ENCODE results near the gene COX5A. TPM values are rescaled to one million over a fixed set of nuclear protein-coding genes. Genes with fewer than 3 reads are reported as not detected.

Gene COX5A
- total RNA-seq, result 50.9 and 62.0 TPM in 2 replicates

DNA sequence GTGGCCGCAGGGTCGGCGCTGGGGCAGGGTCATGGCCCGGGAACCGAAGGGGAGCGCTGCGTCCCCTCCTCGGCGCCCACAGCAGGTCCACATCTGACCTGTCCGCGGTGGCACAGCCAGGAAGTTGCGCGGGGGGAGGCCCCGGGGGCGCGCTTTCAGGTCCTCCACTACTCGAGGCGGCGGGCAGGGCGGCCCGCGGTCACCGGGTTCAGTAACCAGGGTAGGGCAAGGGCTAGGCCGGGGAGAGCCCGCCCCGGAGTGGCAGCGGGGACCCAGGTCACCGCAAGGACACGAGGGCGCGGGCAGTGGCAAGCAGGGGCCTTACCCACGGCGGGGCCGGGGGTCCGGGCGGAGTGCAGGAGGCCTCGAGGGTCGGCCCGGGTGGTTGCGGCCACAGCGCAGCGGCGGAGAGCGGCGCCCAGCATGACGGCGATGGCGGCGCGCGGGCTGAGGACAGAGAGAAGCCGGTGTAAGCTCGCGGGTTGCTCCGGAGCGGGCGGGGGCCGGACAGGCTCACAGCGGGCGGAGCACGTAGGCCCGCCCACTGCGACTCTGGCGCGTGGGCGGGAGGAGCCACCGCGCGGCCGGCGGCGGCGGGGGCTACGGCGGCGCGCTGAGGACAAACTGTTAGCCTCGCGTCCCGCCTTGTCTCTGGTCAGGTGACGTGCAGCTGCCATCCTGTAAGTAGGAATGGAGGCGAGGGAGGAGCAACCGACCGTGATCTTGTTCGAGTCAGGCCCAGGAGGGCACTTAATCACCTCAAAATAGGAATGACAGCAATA, at the start of gene COX5A:
Gene COX5A, minus strand, starts transcription at position 484 of the 782 bp plus-strand sequence. Its CDS starts 59 bp downstream, at position 425.

DNA sequence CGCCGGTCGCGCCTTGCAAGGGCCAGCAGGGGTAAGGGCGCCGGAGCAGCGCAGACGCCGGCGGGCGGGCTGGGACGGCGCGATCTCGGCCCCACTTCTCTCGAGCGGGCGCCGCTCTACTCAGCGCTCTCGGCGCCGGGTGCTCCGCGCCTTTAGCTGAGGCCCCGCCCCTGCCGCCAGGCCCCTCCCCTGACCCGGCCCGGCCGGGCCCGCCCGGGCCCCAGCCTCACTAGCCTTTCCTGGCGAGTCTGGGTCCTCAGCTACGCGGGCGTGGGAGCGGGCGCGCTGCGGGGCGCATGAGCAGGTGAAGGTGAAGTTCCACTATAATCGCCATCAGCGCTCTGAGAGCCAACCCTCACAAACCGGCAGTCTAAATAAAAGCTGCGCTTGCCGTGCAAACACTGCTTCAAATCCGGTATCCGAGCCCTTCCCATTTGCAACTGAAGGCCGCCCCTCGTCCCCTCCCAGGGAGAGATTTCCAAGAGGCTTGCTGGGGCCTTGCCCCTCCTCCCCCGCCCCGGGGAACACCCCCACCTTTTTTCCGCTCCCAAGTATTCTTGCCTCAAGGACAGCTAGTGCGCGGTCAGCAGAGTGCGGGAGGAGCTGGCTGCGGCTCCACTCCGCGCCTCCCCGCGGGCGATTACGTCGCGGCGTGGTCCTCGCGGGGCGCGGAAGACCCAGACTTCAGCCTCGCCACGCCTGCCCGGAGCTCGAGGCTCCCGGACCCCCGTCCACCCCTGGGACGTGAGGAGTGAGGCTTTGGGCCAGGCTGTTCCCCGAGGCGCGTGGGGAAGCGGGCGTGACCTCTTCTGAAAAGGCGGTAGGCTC, 19.0 kb upstream of the COX5A start, which contains the start of gene RPP25:
Gene RPP25, minus strand, starts transcription at position 125 of the 828 bp plus-strand sequence. CDS start 189 bp downstream, outside the sequence.

DNA sequence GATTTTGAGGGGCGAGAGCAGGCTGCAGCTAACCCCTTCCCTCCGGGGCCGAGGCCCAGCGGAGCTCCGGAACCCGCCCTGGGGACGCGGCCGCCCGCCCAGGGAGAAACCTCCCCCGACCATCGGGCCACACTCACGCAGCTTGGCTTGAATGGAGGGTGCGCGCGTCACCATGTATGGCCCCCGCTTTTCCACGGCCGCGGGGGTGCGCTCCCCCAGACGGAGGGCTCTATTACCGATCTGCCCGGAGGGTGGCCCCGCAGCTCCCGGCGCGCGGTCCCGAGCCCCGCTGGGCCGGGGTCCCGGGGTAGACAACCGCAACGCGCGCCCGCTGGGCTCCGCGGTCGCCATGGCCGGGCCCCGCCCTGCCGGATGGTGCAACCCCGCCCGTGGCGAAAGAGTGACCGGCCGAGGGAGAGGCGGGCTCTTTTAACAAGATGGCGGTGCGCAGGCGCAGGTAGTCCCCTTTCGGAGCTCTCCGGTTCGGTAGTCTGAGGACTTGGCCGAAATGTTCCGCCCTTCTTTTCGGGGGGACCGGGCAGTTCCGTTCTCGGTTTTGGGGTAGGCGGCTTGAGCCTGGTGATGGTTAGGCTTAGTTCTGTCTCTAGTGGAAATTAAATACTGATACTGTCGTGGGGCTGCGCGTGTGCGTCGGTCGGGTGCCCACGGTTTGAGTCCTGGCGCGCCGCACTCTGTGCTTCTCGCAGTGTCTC, 31.3 kb downstream of the COX5A start, which contains the start of gene FAM219B:
Gene FAM219B, minus strand, starts transcription at position 402 of the 713 bp plus-strand sequence. Its CDS starts 51 bp downstream, at position 351.

DNA sequence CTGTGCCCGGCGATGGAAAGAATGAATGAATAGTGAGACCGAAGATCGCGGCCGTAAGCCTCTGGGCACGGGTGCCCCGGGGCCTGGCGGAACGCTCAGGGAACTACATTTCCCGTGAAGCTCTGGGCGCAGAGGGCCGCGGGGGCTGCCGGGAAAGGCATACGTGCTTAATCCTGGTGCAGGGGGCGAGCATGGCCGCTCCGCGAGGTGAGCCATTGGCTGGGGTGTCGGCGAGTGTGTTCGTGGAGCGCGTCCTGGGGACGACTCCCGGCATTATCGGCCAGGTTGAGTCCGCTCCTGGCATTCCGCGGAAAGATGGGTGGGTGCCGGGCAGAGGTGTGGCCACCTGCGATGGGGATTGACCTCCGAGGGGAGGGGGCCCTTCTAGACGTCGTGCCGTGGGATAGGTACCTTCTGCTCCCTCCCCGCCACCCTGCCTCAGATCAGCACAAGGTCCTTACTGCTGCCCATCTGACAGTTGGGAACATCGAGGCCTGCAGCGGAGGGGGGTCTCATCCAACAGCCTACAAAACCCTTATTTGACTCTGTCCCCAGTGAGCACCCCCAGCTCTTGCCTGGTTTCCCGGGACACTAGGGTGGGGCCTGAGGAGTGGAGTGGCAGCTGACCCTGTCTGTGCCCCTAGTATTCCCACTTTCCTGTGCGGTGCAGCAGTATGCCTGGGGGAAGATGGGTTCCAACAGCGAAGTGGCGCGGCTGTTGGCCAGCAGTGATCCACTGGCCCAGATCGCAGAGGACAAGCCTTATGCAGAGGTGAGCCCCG, 47.8 kb downstream of the COX5A start, which contains the start of gene MPI:
Gene MPI, plus strand, starts transcription at position 160 of the 782 bp plus-strand sequence. Its CDS starts 32 bp downstream, at position 192.

DNA sequence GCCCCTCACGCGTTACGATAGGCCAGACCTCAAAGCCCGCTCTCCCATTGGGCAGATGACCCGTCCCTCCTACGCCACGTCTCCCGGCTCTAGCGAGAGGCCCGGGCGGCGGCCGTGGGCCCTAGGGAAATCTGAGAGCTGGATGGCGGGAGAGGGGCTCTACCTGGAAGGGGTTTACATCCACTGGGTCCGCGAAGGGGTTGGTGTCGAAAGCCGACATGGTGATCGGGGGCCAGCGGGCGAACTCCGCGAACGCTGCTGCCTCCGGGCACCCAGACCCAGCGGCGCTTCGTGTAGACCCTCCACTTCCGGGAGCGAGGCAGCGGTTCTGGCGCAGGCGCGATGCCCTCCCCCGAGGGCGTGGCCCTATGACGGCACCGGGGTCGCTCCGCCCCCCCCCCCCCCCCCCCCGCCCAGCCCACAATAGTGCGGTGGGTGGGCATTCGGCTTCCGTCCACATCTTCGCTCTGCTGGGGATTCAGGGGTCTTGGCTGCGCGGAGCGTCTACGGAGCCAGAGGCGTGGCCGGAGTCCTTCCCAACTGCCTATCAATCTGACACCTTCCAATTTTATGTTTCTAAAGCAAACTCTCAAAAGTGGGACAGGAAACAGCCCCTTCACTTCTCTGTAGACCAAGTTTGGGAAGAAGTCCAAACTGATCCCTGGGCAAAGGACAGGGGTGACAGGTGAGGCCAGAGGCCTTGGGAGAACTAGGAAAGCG, 64.7 kb downstream of the COX5A start, which contains the start of gene SCAMP2:
Gene SCAMP2, minus strand, starts transcription at position 330 of the 720 bp plus-strand sequence. Its CDS starts 110 bp downstream, at position 220.

Other genes with a start within 250 kb of the COX5A start
- 17.9 and 19.4 TPM in 2 replicates for gene EDC3, start 242.0 kb downstream of the COX5A start, total RNA-seq
- gene CYP1A1, start 212.5 kb downstream of the COX5A start, total RNA-seq, result 47.1 and 65.0 TPM in 2 replicates
- gene CYP1A2, start 189.2 kb downstream of the COX5A start, total RNA-seq, result not detected in 2 replicates
- gene CSK, start 156.0 kb downstream of the COX5A start, total RNA-seq, result 21.7 and 30.5 TPM in 2 replicates
- not detected in 2 replicates for gene LMAN1L, start 125.2 kb downstream of the COX5A start, total RNA-seq
- gene CPLX3, start 111.4 kb downstream of the COX5A start, total RNA-seq, result not detected in 2 replicates
- 19.6 and 22.0 TPM in 2 replicates for gene ULK3, start 94.9 kb downstream of the COX5A start, total RNA-seq
- 17.0 and 19.7 TPM in 2 replicates for gene SCAMP2, start 64.7 kb downstream of the COX5A start, total RNA-seq
- gene MPI, start 48.0 kb downstream of the COX5A start, total RNA-seq, result 27.7 and 30.2 TPM in 2 replicates
- gene FAM219B, start 31.2 kb downstream of the COX5A start, total RNA-seq, result 32.8 and 41.5 TPM in 2 replicates
- gene RPP25, start 18.7 kb upstream of the COX5A start, total RNA-seq, result 20.0 and 29.3 TPM in 2 replicates
- 8.5 and 11.8 TPM in 2 replicates for gene SCAMP5, start 57.5 kb upstream of the COX5A start, total RNA-seq
- gene PPCDC, start 85.5 kb upstream of the COX5A start, total RNA-seq, result 6.1 and 6.4 TPM in 2 replicates

Measured in dermis lymphatic vessel endothelial cell (primary cell).